ENCODE data around the gene COMMD1. TPM values are rescaled to one million over a fixed set of nuclear protein-coding genes. Genes with fewer than 3 reads are reported as not detected.
"Not testable (repeated sequence)": the region's sequence is repeated elsewhere in the genome, so short reads cannot be mapped to it uniquely, and the experiment has no call there.

COMMD1 gene
- polyA plus RNA-seq, 5 donors, result 47.5 to 91.7 (median 84.9) TPM

DNA sequence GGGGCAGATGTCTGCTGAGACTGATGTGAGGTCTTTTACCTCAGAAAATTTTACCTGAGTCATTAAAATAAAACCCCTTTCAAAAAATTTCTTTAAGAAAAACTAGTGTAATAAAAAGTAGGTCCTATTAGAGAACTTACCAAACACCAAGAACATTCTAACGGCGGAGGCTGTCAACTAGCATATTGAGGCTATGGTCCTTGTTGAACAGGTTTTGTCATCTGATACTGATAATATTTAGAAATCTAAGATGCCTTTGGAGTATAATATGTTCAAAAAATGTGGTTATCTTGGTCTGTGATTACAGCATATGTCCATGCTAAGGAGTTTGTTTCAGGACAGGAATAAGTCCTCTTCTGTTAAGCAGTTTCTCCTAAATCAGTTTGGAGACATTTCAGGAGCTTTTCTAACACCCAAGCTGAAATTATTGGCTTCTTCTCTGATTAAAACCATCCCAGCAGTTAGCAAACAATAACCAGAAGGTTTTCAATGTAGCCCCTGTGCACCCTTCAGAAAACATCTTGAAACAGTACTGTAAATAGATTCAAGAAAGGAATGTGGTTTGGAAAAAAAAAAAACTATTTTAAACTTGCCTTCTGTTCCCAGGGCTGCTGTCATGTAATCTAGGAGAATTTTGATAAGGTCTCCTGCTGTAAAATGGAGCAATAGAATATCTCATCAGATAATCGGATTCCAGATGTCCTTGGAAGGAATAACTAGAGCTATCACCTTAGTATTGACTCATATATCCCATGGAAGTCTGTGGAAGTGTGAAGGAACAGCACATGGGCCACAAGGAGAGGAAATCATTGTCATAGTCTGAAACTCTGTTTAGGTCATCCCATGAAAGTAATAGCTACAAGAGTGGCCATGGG, 231.7 kb downstream of the COMMD1 start:
- no peak for DNase-seq

DNA sequence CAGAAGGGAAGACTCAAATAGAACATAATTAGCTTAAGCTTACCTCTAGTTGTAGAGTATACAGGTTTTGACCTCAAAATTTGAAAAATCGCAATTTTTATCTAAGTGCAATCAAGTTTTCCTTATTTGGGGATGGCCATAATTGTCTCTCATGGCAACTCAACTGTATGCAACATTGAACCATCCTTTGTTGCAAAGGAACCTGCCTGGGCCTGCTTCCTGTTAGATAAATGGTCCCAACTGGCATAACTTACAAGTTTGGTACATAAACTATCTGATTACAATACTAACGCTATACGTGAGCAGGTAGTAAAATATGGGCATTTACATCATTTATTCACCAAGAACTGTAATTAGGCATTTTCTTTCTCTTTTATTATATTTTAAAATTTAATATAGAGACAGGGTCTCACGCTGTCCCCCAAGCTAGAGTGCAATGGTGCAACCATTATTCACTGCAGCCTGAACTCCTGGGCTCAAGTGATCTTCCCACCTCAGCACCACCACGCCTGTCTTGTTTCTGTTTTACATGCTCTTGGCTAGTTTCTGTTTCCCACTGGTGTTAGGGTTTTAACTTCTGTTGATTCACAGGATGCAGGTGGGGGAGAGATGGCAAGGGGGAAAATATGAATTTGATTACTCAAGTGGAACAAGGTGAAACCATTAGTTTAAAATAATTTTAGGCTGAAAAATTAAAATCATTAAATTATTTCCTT, 235.1 kb downstream of the COMMD1 start:
- DNase-seq, result no peak

DNA sequence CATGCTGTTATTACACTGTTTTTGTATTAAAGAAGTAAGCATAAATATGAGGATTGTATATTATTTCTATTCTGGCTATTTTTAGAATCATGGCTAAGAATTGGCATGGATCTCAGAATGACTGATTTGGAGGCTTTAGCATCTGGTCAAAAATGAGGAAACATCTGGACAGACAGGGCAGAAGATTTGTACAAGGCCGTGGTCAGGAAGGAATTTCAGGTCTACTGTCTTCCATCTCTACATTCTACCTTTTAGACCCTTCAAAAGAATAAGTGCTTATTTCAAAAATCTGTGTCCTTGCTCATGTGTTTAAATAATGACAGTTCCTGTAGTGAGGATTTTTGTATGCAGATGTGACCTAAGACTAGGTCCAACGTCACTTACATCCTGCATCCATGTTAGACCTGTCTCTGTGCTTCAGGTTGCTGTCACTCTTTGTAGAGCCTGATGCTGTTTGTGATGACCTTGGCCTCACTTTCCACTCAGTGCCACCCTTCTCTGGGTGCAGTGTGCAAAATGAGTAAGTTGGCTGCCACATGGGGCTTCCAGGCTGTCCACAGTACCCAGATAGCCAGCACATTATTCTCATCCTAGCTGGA, 235.8 kb downstream of the COMMD1 start:
- no peak for DNase-seq

DNA sequence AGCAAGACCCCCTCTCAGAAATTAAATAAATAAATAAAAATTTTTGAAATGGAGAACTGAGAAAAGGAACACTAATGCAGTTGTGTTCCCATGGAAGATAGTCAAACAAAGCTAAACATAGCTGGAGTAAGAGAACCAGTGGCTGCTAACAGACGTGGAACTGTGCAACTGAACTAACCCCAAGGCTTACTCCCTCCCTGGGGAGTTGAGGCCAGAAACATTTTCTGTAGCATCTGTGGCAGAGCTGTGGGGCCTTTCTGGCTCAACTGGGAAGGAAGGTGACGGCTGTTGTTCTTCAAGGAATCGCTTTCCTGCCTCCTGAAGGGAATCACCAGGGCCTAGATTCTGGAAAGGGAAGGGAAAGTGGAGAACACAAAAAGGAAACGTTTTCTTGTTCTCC, 236.6 kb downstream of the COMMD1 start:
- no peak for DNase-seq

DNA sequence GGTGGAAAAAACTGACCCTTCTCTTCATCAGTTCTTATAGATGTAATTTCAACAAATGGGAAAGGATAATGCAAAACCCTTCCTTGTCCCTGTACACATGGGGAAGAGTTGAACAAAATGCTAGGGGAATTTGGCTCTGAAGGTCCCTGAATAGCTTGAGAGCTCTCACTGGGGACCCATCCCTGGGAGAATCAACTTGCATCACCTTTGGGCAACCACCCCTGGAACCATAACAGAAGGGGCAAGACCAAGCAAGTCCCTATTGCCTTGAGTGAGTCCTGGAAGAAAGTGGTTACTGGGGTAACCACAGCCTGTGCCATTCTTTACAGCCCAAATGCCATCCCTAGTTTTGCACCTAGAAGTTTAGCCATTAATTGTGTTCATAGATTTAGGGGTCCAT, 238.2 kb downstream of the COMMD1 start:
- no peak for DNase-seq

DNA sequence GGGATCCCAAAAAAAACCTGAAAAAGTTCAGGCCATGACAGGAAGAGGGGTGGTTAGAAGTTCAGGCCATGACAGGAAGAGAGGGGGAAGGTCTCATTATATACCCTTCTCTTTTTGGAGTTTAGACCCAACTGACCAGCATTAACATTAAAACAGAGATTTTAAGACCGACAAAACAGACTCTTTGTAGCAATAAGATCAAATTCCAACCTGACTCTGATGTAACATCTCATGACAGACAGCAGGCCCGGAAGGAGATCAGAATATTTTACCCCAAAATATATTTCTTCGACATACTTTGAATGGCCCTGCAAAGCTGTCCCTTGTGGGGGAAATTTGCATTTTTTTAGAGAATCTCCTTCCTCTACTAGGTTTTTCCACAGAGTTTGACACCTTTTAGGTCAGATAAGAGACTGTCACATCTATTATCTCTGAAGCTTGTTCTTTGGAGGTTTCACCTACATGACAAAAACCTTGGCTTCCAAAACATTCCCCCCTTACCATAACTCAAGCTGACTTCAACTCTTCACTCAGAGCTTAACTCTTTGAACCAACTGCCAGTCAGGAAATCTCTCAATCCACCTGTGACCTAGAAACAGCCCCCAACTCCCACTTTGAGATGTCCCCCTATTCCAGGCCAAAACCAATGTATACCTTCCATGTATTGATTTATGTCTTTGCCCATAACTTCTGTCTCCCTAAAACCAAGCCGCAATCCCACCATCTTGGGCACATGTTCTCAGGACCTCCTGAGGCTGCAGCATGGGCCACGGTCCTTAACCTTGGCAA, 239.4 kb downstream of the COMMD1 start:
- DNase-seq, result no peak

DNA sequence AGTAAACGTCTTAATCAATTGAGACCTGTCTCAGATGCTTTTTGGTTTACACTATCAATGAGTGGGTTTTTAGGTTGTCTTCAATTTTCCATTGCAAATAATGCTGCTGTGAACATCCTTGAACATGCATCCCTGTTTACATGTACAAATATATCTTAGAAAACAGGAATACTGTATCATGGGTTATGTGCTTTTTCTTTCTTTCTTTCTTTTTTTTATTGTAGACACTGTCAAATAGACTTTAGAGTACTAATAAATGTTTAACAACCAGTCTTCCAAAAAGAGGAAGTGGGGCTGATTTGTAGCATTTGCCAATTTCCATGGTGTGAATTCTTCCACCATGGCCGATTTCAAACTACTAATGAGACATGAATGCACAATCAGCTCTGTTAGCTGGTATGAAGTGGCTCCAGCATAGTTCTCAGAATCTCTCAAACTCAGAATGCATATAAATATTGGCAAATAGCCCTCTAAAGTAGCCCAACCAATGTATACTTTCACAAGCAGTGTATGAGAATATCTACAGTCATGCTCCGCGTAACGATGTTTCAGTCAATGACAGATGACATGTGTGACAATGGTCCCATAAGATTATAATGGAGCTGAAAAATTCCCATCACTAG, 240.1 kb downstream of the COMMD1 start:
- no peak for DNase-seq

DNA sequence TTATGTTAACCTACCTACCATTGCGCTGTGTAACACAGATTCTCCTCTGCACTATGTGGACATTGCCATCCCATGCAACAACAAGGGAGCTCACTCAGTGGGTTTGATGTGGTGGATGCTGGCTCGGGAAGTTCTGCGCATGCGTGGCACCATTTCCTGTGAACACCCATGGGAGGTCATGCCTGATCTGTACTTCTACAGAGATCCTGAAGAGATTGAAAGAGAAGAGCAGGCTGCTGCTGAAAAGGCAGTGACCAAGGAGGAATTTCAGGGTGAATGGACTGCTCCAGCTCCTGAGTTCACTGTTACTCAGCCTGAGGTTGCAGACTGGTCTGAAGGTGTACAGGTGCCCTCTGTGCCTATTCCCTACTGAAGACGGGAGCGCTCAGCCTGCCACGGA, 241.3 kb downstream of the COMMD1 start:
- DNase-seq, result not testable (repeated sequence)

DNA sequence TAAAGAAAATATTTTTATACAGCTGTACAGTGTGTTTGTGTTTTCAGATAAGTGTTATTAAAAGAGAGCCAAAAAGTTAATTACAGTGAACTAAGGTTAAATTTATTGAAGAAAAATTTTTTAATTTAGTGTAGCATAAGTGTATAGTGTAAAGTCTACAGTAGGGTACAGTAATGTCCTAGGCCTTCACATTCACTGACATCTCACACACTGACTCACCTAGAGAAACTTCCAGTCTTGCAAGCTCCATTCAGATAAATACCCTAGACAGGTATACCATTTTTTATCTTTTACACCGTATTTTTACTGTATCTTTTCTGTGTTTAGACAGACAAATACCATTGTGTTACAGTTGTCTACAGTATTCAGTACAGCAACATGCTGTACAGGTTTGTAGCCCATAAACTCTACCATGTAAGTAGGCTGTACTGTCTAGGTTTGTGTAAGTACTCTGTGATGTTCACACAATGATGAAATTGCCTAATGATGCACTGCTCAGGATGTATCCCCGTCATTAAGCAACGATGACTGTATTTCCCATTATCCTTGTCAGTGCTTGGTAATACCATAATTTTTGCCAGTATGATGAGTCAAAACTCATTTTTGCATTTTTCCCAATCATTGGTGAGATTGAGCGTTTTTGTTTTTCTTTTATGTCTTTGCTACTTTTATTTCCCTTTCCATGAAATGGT, 242.3 kb downstream of the COMMD1 start:
- DNase-seq, result no peak

DNA sequence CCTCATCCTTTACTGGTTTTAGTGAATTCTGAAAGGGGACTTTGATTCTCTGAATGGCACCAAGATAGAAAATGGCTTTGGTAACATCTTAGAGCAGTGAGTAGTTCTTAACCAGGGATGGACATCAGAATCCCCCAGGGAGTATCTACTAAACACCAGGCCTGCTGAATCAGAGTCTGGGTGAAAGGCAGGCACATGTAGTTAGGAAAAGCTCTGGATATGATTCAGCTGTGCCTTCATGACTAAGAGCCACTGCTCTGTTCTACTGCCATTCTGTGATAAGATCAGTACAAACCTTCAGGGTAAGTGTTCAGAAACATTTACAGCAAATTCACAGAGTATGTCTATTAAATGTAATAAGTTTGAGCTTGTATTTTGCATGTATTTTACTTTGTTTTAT, 244.2 kb downstream of the COMMD1 start:
- no peak for DNase-seq

DNA sequence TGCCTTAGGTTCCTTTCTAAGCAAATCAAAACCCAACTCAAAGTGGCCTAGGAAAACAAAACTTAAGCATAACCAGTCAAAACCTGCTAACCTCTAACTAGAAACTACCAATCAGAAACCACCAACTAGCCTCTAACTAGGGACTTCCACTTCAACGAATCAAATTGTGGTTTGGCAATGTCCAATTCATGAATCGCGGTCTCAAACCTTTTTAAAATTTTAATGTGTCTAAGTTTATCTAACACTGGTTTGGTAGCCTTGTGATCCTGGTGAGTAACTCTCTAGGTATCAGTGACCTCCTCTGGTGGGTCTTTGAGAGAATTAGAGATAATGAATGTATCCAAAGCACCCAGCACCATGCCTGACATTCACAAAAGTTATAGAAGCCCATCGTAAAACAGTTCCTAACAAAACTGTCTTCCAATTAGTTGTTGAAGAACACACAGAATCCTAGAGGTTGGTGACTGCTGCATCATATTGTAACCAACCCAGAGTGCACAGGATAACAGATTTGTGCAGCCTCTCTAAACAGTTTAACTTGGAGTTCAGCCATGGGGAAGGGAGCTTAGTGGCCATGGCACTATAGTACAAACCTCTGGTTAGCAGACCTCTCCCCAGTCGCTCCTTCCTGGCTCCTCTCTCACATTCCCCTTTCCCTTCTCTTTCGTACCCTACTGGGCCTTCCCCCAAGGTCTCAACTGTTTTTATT, 245.3 kb downstream of the COMMD1 start:
- DNase-seq, result no peak

DNA sequence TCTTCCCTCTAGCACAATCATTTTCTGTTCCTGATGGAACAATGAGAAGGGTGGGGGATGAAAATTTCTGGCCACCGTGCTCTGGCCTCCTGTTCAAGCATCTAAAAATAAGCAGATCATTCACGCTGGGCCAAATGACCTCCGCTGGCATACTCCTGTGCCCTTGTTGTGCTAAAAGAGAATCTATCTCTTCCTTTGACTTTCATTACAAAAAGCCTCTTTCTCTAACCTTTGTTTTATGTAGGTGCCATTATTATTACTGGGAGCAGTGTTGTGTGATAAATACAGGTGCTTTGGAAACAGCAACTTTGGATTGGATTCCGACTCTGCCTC, 245.8 kb downstream of the COMMD1 start:
- no peak for DNase-seq

DNA sequence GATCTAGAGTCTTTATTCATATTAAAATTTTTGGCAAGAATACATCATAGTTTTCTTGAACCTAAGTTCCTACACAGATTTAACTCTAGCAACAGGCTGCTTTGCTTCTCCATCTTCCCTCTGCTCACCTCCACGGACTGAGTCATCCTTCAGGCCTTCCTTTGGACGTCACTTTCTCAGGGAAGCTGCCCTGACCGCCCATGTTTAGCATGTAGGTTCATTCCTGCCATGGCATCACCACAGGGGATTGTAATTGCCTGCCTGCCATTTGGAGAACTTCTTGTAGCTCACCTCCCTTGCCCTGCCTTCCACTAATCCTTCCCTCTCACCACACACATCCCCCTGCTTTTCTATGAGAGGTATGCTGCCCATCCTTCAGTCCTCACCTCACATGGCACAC, 246.5 kb downstream of the COMMD1 start:
- no peak for DNase-seq

DNA sequence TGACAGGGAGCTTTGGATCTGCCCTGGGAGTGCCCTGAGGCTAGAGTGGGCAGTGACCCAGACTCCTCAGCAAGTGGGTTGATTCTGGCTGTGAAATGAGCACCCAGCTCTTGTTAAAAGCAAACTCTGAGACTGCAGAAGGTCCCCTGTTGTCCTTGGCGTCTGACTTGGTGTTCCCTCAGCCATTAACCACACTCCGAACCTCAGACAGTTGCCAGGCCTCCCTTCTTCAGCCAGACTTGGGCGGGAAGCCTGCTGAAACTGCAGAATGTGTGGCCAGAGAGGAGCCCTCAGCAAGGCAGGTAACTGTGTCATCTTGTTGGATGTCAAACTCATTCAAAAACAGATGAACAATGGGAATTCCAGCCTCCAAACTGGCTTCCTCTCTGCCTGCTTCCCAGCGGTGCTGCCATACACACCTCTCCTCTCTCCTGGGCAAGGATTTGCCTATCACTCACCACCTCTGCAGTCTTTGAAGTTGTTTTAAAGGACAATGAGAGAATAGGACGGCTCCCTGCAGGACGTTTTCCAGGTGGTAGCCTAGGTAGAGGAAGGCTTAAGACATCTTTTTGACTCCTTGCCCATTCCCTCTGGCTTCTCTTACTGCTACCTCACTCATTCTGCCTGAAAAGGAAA, 251.5 kb downstream of the COMMD1 start:
- no peak for DNase-seq

DNA sequence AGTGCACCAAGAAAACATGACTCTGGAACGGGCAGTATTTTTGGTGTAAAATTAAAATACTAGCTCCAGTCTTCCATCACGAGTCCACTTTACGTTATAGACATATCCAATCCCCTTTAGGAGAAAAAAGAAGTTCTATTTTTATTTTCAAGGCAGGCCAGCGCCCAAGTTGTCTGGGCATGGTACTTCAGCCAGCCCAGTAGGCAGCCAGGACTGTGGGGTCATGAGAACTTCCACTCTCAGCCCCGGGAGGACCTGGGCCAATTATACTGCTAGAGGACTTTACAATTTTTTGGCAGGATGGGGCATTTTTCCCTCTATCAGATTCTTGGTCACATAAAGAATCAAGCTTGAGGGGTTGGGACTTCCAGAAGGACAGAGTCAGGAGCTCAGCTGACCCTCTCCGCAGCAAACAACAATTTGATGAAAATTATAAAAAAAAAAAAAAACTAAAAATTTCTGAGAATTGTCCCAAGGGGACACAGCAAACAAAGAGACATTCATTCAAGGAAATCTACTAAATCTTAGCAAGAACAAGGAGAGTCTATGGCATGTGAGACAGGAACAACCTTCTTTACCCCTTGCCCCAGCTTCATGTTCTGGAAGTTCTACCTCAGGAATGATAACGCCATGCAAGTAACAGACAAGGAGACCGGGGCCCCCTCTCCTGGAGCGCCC, 253.1 kb downstream of the COMMD1 start:
- no peak for DNase-seq

DNA sequence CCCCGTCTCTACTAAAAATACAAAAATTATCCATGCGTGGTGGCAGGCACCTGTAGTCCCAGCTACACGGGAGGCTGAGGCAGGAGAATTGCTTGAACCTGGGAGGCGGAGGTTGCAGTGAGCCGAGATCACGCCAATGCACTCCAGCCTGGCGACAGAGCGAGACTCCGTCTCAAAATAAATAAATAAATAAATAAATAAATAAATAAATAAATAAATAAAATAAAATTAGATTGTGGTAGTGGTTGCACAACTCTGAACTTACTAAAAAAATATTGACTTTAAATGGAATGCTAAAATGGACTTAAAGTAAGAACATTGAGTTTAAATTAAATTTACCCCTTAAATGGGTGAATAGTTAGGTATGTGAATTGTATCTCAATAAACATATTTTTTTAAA, 255.2 kb downstream of the COMMD1 start:
- not testable (repeated sequence) for DNase-seq

DNA sequence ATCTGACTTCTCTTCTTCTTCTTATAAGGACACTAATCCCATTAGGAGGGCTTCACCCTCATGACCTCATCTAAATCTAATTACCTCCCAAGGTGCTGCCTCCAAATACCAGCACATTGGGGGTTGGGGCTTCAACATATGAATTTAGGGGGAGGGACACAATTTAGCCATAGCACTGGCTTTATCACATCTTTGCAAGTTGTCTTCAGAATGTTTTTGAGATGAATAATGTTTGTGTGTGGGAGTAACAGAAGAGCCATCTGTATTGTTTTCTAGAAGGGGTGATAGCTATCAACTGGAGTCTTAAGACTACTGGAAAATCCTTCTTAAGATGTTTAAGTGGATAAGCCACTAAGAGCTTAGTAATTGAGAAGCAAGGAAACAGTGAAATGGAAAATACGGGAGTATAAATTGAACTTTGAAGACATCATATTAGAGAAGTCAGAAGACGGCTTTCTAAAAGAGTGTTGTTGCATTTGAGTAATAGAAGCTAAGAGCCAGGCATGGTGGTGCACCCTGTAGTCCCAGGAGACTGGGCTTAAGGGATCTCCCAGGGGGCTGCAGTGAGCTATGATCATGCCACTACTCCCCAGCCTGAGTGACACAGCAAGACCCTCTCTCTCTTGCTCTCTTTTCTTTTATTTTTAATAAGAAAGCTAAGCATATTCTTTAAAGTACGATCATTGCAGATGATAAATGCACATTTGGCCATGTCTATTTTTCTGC, 257.8 kb downstream of the COMMD1 start:
- DNase-seq, result no peak

DNA sequence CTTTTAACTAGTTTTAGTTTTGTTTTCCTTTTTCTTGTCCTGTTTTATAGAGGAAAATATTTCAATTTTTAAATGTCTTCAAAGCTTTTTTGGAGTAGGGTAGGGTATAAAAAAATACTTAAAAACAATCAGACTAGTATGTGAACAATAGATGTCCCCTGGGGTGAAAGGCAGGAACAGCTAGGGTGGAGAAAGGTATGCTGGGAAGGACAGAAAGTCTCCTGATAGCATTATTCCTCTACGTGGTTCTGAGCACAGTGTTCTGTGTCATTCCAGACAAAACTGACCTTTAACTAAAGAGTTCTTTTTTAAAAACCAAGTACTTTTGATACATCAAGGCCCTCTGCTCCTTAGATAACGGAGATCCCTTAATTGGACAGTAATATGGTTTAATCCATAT, 258.4 kb downstream of the COMMD1 start:
- DNase-seq, result no peak

DNA sequence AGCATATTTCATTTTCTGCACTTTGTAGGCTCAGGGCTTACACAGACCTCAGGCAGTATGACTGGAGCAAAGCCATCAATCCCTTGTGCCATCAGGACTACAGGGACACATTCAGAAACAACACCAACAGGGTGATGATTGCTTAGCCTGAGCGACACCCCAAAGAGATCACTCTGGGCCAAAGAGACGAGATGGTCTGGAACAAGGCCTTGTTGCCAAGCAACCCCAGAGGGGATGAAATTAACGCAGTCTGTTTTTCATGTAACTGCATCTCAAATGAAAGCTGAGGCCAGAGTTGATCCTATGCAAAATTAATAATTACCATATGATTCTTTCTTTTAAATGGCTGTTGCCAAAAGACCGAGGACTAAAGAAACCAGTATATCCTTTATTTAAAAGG, 270.3 kb downstream of the COMMD1 start:
- DNase-seq, result no peak

Data from right lung (tissue), 5 donors.